ENCODE measurements around the gene CDHR1. TPM values are rescaled to one million over a fixed set of nuclear protein-coding genes. Genes with fewer than 3 reads are reported as not detected.

CDHR1 gene
- total RNA-seq, 2 experiments from 2014 or later, result 1.8 TPM

DNA sequence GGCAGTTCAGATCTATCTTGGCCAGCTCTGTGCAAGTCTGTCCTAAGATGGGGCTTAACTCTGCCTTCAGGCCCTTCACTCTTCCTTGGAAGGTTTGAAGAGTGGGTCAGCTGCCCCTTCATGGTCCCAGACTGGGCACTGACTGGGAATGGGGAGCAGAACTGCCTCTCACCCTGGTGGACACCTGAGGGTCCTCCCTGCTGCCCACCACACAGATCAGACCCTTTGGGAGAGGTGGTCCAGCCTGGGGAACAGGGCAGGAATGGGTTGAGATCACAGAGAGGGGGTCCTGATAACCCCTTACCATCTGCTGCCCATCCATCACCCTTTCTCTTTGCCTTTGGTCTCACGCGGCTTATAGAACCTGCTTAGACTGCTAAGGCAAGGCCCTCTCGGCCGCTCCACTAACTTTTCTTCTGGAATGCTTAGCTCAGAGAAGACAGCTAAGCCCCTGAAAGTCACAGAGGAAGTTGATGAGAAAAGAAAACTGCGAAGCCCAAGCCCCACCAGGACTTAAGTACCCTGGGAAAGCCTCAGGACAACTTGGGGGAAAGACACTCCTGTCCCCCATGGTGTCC is 402 bp upstream of the CDHR1 start:
- POLR2A ChIA-PET, result no interaction called here

DNA sequence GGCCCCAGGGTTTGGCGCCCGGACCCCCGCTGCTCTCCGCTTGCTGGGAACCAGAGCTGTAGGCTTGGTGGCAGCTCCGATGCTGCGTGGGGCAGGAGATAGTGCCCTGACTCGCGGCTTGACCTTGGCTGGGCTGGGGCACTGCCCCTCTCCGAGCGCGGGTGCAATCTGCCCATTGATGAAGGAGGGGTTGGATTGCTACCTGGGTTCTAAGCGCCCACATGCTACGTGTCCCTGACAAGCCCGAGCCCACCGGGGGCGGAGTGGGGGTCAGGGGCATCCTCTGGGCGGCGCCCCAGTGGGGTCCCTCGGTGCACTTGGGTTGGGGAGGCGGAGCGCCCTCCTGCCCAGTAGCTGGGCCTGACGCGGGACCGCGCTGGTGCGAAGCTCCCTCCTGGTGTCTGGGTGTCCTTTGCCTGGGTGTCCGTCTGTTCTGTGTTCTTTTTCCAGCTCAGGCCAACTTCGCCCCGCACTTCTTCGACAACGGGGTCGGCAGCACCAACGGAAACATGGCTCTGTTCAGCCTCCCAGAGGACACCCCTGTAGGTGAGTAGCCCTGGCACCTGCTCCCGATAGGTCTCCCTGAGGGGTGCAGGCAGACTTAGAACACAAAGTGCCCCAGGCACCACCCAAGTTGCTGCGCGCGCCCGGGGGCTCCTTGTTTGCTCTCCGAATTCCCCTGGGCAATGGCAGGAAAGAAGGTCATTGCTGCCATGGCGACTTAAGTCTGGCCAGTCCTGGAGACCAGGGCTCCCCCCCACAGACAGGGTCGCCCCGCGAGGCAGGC is 900 bp downstream of the CDHR1 start:
- POLR2A ChIA-PET, result no interaction called here
- CTCF ChIA-PET, result interaction anchor here (2.7 kb wide), 1 partner anchor 11 kb away, joined by 7 read pairs; no protein-coding TSS in a partner anchor

More for the DNA sequence above, 402 bp upstream of the CDHR1 start:
- CTCF ChIA-PET, result no interaction called here

GRCh38 chr10:84196083-84196482 is 1.7 kb downstream of the CDHR1 start:
- ChIA-PET POLR2A (no interaction called here), CTCF (interaction anchor here (1.2 to 2.7 kb wide), 2 partner anchors 10 to 47 kb away, joined by 3 to 7 read pairs; no protein-coding TSS in a partner anchor)

GRCh38 chr10:84196941-84197340 is 2.6 kb downstream of the CDHR1 start:
- ChIA-PET POLR2A (no interaction called here), CTCF (interaction anchor here (1.2 to 2.7 kb wide), 2 partner anchors 9 to 48 kb away, joined by 3 to 7 read pairs; no protein-coding TSS in a partner anchor)

- POLR2A ChIA-PET, result no interaction called here
- CTCF ChIA-PET, result interaction anchor here (2.7 kb wide), 1 partner anchor 8 kb away, joined by 7 read pairs; no protein-coding TSS in a partner anchor
Measured at GRCh38 chr10:84197643-84198042, 3.3 kb downstream of the CDHR1 start.

DNA sequence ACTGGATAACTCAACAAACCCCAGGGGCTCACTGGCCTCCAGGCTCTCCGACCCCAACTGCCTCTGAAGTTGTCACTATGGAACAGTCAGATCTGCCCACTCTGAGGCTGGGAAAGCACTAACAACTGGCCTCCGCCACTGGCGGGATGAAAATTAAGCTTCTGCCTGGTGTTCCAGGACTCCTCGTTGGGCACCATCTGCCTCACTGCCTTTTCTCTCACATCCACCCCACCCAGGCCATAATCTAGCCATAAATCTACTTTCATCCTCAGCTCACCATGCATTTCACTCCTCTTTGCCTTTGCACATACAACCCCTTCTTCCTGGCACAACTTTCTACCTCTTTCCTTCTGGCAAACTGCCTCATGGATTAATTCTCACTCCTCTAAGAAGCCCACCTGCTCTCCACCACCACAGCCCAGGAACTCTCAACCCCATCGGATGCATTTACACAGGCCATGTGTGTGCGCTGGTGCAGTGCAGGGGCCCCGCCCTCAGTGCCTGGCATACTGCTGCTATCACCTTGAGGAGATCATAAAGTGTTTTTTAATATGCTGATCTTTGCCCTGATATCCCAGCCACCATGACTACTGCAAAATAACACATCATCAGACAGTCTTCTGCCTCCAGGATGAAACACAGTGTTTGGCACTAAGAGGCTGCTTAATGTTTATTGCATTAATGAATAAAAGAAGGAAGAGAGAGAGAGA is 4.0 kb downstream of the CDHR1 start:
- ChIA-PET CTCF (no interaction called here), POLR2A (no interaction called here)

GRCh38 chr10:84200537-84201243 is 6.4 kb downstream of the CDHR1 start:
- ChIA-PET CTCF (no interaction called here), POLR2A (no interaction called here)

- ChIA-PET CTCF (no interaction called here), POLR2A (no interaction called here)
Measured at GRCh38 chr10:84201244-84201606, 6.9 kb downstream of the CDHR1 start.

- ChIA-PET POLR2A (no interaction called here), CTCF (interaction anchor here (0.6 kb wide), 1 partner anchor 11 kb away, joined by 3 read pairs; no protein-coding TSS in a partner anchor)
Measured at GRCh38 chr10:84201682-84202081, 7.3 kb downstream of the CDHR1 start.

DNA sequence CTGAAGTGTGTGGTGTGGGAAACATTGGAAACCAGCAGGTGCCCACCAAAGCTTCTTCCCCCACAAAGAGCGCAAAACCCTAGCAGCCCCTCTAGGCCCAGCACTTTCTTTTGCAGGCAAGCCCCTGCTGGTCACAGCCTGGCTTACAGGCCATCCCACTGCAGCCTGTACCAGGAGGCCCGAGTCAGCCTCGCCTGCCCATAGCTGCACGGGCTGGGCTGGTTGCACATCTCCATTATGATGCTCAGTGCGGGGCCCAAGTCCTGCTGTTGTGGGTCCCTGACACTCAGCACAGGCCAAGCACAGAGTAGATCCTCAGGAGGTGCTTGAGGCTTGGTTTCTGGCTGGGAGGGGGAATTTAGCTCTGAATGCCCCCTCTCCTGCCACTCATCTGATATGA is 8.0 kb downstream of the CDHR1 start:
- ChIA-PET POLR2A (no interaction called here), CTCF (interaction anchor here (0.6 to 1.0 kb wide), 3 partner anchors 11 to 53 kb away, joined by 3 to 5 read pairs (median 3); no protein-coding TSS in a partner anchor)

DNA sequence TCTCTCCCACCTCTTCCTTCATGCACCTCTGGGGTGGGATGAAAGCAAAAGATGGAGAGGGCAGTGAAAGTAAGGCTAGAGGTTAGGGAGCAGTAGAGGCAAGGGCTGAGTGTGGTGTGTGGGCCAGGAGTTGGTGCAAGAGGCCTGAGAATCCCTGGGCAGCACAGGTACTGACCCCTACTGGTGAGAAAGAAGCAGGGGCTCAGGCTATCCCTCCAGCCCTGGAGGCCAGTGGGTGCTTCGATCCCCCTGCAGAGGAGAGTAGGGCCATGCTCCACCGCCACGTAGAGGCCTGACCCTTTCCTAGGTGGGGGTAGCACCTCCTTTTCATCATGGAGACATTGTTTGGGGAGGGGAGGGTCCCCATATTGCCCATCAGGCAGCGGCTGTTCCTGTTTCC is 9.8 kb downstream of the CDHR1 start:
- CTCF ChIA-PET, result interaction anchor here (1.1 to 1.9 kb wide), 3 partner anchors 12 to 56 kb away, joined by 3 to 11 read pairs (median 6); no protein-coding TSS in a partner anchor
- POLR2A ChIA-PET, result interaction anchor here (1.2 kb wide), 1 partner anchor 56 kb away, joined by 3 read pairs; no protein-coding TSS in a partner anchor

- POLR2A ChIA-PET, result interaction anchor here (1.2 kb wide), 1 partner anchor 57 kb away, joined by 3 read pairs; no protein-coding TSS in a partner anchor
Measured at GRCh38 chr10:84204610-84205009, 10.3 kb downstream of the CDHR1 start.

DNA sequence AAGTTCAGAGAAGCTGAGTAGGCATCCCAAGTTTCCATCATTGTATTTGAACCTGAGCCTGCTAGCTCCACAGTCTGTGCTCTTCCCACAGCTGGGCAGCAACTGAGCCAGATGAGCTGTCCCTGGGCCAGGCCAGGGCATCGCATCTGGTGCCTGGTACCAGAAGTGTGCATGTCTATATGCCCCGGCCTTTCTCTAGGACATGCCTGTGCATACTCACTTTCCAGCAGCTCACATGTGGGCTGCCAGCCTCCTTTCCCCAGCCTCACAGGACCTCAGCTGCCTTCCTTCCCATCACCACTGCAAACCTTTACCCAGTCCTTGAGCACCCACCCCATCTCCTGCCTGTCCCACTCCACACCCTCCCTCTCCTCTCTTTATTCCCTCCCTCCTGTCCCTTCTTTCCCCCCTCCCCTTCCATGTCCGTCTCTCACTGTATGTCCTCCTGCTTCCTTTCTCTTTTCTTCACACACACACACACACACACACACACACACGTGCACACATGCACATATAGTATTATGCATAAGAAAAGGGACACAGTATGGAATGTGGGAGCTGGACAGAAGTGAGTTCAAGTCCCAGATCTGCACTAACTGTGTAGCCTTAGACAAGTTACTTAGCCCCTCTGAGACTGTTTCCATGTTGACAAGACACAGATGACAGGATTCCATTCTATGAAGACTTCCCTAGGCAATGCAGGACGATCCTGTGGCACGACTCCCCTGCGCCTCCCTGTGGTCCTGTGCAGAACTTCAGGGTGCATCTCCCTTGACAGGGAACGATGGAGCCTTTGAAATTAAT is 10.9 kb downstream of the CDHR1 start:
- CTCF ChIA-PET, result interaction anchor here (0.7 to 1.9 kb wide), 8 partner anchors 9 to 65 kb away, joined by 3 to 11 read pairs (median 3); no protein-coding TSS in a partner anchor
- POLR2A ChIA-PET, result interaction anchor here (1.2 kb wide), 1 partner anchor 57 kb away, joined by 3 read pairs; no protein-coding TSS in a partner anchor

More at GRCh38 chr10:84204610-84205009, 10.3 kb downstream of the CDHR1 start:
- CTCF ChIA-PET, result interaction anchor here (1.0 to 1.9 kb wide), 4 partner anchors 10 to 56 kb away, joined by 3 to 11 read pairs (median 4); no protein-coding TSS in a partner anchor

GRCh38 chr10:84205853-84206525 is 11.7 kb downstream of the CDHR1 start:
- ChIA-PET CTCF (interaction anchor here (0.9 to 1.9 kb wide), 5 partner anchors 10 to 66 kb away, joined by 3 to 11 read pairs (median 6); no protein-coding TSS in a partner anchor), POLR2A (no interaction called here)

GRCh38 chr10:84208023-84208422 is 13.7 kb downstream of the CDHR1 start:
- CTCF ChIA-PET, result interaction anchor here (1.7 kb wide), 1 partner anchor 60 kb away, joined by 5 read pairs; no protein-coding TSS in a partner anchor
- POLR2A ChIA-PET, result no interaction called here

DNA sequence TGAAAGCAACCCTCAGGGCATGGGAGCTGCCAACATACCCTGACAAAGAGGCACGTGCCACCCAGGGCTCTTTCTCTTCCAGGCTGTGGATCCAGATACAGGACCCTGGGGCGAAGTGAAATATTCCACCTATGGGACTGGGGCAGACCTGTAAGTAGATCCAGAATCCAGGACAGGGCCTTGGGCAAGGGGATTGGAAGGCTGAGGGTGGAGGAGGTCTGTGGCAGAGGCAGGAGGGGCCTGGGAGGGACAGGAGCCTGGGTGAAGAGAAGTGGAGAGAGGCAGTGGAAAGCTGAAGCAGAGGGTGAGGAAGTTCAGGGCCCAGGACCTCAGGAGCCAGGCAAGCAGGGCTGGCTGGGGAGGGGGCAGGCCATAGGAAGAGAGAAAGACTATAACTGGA is 17.2 kb downstream of the CDHR1 start:
- ChIA-PET POLR2A (no interaction called here), CTCF (interaction anchor here (0.6 to 1.3 kb wide), 3 partner anchors 8 to 64 kb away, joined by 3 read pairs; no protein-coding TSS in a partner anchor)

- ChIA-PET POLR2A (interaction anchor here (0.7 kb wide), 1 partner anchor 63 kb away, joined by 3 read pairs; no protein-coding TSS in a partner anchor), CTCF (interaction anchor here (0.6 to 1.3 kb wide), 3 partner anchors 9 to 64 kb away, joined by 3 read pairs; no protein-coding TSS in a partner anchor)
Measured at GRCh38 chr10:84212014-84212413, 17.7 kb downstream of the CDHR1 start.

DNA sequence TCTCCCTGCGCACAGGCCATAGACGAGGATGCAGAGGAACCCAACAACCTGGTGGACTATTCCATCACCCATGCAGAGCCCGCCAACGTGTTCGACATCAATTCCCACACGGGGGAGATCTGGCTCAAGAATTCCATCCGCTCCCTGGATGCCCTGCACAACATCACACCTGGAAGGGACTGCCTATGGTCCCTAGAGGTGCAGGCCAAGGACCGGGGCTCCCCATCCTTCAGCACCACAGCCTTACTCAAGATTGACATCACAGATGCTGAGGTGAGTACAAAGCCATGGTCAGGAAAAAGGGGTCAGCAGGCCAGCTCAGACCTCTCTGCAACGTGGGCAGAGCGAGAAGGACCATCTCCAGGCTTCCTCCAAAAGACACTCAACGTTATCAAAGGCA is 18.7 kb downstream of the CDHR1 start:
- CTCF ChIA-PET, result no interaction called here
- POLR2A ChIA-PET, result no interaction called here

Measured in activated CD8-positive, alpha-beta memory T cell treated with anti-CD3 and anti-CD28 coated beads for 36 hours (primary cell).